Left renal cortex interstitium (tissue), 4 donors: Measurements from ENCODE around the gene DRGX. TPM values are rescaled to one million over a fixed set of nuclear protein-coding genes. Genes with fewer than 3 reads are reported as not detected.

Experiments
- DNase-seq, 4 donors: peaks; one replicate each; pipeline ENCODE4 v3.0.0-alpha.2; 2013; ENCODE audit warnings: low read depth in 4 of 4, low spot score in 2 of 4, missing footprints in 1 of 4
- polyA plus RNA-seq, 4 donors: library from polyadenylated mRNA; unstranded; fragments of 120-200 nt; gene quantifications; one replicate each; pipeline ENCODE4 v1.2.1, GENCODE V29; 2013; ENCODE audit not compliant: insufficient read length in 4 of 4

Gene DRGX
- polyA plus RNA-seq, 4 donors, result 0.14 TPM; not detected in 3

DNA sequence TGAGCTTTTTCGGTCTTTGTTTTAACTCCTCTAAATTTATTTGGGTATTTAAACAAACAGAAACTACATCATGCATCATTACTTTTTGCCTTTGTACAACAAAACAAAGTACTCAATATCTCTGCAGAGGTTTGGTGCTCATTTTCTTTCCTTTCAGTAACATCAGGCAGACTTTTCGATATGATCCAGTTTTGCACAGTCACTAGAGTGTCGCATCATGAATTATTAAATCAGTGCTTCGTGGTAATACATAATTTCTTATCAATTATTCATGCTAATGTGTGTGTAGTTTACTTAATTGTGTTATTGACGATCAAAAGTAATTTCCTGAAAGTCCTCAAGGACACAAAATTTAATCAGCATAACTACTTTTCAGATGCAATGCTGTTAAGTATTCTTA, 31.8 kb downstream of the DRGX start:
- no peak for DNase-seq

GRCh38 chr10:49363309-49364031, 32.4 kb downstream of the DRGX start:
- no peak for DNase-seq

DNA sequence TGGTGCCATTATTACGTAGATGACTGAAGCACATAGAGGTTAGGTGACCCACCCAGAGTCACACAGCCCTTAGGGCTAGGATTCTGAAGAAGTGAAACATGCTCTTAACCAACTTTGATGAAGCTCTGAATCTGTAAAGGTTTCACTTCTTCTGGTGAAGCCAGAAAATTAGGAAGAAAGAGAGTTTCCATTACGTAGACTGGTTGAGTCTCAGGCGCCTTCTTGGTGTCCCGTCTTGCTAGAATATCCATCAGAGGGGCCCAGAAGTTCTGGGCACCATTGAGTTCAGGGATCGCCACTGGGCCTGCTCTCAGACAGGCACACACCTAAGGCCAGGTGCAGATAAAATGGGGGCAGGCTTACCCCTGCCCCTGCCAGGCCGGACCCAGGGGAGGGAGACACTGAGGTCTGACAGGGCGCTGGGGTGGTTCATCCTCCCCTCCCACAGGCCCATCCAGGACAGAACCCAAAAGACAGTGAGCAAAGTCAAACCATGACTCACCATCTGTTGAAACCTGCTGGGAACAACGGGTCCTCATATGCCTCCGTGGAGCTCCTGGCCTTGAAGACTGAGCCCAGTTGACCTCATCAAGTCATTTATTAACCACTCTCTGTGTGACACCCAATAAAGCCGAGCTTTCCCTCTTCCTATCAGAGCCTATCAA, 33.2 kb downstream of the DRGX start:
- no peak for DNase-seq

DNA sequence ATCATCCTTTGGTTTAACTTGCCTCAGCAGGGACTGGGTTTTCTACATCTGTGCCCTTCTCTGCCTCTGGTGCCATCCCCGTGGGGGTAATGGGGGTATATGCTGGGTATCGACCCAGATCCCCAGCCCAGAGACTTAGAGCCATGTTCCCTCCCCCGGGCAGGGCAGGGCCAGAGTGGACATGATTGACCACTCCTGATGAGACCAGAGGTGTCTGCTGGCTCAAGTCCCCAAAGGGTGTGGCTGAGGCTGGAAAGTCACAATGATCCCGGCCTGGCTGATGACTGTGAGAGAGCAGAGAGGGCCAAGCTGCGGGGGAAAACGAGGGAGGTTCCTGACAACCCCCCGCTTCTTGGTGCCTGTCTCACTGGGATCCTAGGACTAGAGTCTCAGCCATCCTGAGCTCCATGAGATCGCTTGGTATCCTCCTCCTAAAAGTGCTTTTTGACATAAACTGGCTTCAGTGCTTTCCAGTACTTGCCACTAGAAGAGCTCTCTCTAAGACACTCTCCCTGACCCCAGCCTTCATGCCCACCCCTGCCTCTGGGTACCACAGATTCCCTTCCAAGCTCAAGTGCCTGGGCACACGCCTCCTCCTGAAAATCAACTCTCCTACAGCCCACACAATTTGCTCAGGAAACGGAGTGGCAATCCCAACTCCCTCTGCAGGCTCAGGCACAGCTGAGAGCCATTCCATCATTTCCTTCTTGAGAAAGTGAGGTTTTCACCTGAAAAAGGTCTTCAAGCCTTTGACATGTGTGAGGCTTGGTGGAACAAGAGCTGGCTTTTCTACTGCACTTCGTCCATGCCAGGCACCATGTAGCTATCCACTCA, 33.9 kb downstream of the DRGX start:
- no peak for DNase-seq

DNA sequence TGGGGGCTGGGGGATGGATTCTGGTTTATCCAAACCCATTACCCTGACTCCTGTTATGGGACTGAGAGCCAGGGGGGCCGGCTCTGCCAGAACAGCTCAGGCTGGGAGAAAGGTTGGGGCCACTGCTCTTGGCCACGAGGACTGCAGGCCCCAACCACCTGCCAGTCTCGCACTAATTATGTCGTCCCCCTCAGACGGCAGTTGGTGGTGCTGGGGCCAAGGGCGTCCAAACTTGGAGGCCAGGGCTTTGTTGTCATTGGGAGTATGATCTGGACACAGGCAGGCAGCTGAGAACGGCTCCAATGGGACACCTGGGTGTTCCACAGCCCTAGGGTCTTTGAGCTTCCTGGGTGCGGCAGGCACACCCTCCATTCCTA, 34.7 kb downstream of the DRGX start:
- no peak for DNase-seq

GRCh38 chr10:49360271-49361177, 35.4 kb downstream of the DRGX start:
- DNase-seq, result no peak

DNA sequence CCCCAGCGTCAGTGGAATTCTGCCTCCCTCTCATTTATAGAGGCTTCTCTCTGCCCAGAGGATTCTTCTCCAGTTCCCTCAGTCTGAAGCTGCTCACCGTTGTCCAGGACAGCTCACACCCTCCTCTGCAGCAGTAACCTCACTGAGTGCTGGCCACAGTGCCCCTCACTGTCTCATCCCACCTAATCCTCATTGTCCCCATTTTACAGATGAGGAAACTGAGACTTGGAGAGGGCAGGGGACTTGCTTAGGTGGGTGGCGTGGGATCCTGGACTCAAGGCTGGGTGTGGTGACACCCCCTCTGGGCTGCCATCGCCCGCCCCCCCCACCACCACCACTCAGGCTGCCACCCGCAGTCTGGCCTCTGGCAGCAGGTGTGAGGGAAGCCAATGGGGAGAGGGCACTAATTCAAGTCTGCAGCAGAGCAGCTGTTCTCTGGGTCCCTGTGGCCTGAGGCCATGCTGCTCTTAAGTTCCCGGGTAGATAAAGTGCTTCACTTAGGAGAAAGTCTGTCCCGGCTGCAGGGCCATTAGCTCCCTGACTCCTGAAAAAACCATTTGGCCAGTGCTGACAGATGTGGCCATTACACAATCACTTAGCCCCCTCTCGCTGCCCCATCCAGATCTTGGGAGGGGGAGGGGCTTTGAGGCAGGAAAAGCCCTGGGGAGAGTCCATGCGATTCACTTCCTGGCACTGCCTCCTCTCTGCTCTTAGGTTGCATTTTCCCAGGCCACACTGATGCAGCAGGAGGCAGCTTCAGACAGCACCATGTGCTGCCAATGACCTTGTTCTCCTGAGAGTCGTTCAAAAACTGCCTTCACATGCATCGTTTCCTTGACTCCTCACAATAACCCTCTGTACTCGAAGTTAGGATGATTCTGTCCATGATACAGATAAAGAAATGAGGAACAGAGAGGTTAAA, 36.3 kb downstream of the DRGX start:
- DNase-seq, result no peak

- DNase-seq, result no peak
These were observed 38.0 kb downstream of the DRGX start for GRCh38 chr10:49357910-49358309.

DNA sequence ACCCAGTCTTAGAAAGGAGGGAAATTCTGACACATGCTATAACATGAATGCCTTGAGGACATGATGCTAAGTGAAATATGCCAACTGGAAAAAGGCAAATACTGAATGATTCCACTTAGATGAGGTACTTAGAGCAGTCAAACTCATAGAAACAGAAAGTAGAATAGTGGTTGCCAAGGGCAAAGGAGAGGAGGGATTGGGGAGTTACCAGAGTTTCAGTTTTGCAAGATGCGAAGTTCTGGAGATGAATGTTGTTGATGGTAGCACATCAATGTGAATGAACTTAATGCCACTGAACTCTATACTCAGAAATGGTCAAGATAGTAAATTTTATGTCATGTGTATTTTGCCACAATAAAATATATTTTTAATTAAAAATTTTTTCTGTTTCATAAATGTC, 38.9 kb downstream of the DRGX start:
- DNase-seq, result no peak

DNA sequence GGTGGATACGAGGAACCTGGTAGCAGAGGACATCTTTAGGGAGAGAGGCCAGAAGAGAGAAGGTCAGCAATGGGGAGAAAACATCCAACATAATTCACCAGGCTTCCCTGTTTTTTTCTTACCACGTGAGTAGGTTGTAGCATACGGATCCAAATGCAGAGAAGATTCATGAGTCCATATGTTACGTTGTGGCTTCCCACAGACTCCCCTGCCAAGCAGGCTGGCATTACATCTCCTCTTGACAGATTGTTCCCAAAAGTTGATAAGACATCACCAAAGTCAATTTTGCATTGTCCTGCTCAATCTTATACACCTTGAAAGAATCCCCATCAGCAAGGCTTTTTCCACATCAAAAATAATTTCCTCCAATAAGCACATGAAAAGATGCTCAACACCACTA, 39.7 kb downstream of the DRGX start:
- DNase-seq, result no peak

DNA sequence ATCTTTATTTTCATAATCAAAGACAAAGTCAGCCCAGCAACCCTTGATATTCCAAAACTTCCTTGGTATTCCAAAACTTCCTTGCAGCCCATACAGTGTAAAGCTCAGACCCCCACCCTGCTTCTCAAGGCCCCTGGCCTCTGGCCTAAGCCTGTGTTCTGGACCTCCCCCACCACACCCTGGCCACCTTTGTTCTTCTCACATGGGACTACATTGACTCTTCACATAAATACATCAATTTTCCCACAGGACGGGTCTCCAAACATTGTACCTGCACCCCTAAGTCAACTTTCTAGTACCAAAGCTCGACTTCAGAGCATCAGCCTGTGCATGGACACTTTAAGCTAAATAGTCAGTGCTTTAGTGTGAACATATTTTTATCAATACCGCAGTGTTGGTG, 40.7 kb downstream of the DRGX start:
- no peak for DNase-seq

DNA sequence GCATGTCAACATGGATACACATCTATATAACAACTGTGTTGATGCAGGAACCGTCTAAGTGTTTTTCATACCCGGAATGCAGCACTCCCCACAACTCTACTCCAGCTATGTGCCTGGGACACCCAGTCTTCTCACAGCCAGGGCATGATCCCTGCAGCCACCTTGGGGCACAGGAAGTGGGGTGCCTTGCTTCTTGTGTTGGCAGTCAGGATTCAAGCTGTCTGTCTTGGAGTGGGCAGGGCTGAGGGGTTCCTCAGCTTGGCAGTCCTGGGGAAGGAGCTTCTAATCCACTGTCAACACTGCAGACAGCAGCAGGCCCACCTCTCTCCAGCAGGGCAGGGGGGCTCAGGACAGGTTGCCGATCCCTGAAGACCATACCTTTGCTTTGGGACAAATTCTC, 41.3 kb downstream of the DRGX start:
- no peak for DNase-seq

- DNase-seq, result no peak
These were observed 41.9 kb downstream of the DRGX start for GRCh38 chr10:49353895-49354566.

DNA sequence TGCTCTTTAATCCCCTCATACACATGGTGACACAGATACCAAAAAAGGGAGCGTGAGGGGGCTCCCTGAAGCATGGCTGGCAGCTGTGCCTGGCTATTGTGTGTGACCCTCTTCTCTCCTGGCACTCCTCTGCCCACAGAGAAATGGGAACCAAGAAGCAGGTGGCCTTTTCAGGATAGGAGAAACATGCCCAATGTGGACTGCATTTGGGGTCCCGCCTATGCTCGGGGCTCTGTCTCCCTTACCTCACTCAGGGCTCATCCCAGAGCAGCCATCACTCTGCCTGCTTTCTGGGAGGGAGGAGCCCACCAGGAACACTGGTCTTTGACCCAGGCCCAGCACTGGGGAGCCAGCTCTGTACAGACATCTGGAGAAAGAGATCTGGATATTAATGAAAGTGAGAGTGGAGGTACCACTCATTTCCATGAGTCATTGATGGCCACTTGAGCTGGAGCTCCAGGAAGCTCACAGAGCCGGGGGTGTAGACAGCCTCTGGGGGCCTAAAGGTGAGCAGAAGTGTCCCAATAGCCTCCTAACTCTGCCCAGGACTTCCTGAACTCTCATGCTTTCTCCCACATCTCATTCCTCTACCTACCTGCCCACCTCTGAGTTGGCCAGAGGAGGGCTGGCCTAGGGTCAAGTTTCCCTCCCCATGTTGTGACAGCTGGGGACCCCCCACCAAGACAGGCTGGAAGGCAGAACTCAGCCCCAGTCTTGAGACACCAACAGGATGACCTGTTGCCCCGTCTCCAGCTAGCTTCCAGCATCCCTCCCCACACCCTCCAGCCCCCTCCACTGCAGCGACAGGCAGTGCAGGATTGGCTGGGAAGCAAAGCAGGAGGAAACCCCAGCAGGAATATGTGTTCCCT, 42.6 kb downstream of the DRGX start:
- no peak for DNase-seq

GRCh38 chr10:49352323-49352722, 43.6 kb downstream of the DRGX start:
- no peak for DNase-seq

DNA sequence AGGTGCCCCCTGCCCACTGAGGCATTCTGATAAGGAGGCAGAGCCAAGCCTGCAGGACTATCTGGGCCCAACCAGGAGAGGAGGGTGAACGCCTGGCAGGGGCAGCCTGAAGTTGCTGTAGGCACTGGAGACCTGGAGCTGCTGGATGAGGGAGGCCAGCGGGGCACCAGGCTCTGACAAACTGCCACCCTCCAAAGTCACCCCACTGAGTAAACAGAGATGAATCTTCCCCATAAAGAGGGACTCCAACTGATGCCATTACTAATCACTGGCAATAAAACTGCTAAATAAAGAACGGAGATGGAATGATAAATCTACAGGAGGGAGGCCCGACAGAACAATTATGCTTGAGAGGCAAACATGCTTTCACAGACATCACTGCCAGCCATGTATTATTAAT, 44.2 kb downstream of the DRGX start:
- DNase-seq, result no peak

- DNase-seq, result no peak
These were observed 44.9 kb downstream of the DRGX start for GRCh38 chr10:49350846-49351532.
